ENCODE results near the gene CYP2A6. TPM values are rescaled to one million over a fixed set of nuclear protein-coding genes. Genes with fewer than 3 reads are reported as not detected.

CYP2A6 gene
- total and polyA plus RNA-seq, 2 experiments from 2014 or later: 0.42 TPM; not detected in 1

GRCh38 chr19:40800997-40801377, 49.3 kb downstream of the CYP2A6 start:
- no peak for DNase-seq (ENCODE audit: low read depth in 1 of 2, low spot score in 1 of 2)
- Histone ChIP-seq H3K27ac (peak overlapping the region; percentile 80), H3K4me3 (no peak overlapping the region), H3K9me3 (ENCODE audit: low read depth) (no peaks in the 10 kb centered on the region), H3K4me1 (ENCODE audit: low read depth) (peaks cover 42% of the 10 kb centered on the region), H3K36me3 (peaks cover 8% of the 10 kb centered on the region), H3K27me3 (no peaks in the 10 kb centered on the region)
- TF ChIP-seq CTCF (IDR thresholded peaks at IDR 0.05; ENCODE audit: low read depth, low read length): no peak

GRCh38 chr19:40800339-40800996, 49.8 kb downstream of the CYP2A6 start:
- Histone ChIP-seq H3K36me3 (peaks cover 8% of the 10 kb centered on the region), H3K27ac (peak overlapping the region; percentile 99), H3K4me1 (ENCODE audit: low read depth) (peaks cover 42% of the 10 kb centered on the region), H3K9me3 (ENCODE audit: low read depth) (no peaks in the 10 kb centered on the region), H3K27me3 (no peaks in the 10 kb centered on the region), H3K4me3 (peak overlapping the region; percentile 96)
- DNase-seq (ENCODE audit: low read depth in 1 of 2, low spot score in 1 of 2): no peak
- no peak for TF ChIP-seq CTCF (IDR thresholded peaks at IDR 0.05; ENCODE audit: low read depth, low read length)

- Histone ChIP-seq H3K27me3 (no peaks in the 10 kb centered on the region), H3K4me1 (ENCODE audit: low read depth) (peaks cover 42% of the 10 kb centered on the region), H3K36me3 (peaks cover 8% of the 10 kb centered on the region), H3K4me3 (peak overlapping the region; percentile 96), H3K9me3 (ENCODE audit: low read depth) (no peaks in the 10 kb centered on the region), H3K27ac (peak overlapping the region; percentile 99)
- peak; percentile 46 to 60 for DNase-seq (ENCODE audit: low read depth in 1 of 2, low spot score in 1 of 2)
- no peak for TF ChIP-seq CTCF (IDR thresholded peaks at IDR 0.05; ENCODE audit: low read depth, low read length)
Measured at GRCh38 chr19:40799558-40800338, 50.5 kb downstream of the CYP2A6 start.

GRCh38 chr19:40798683-40799557, 51.3 kb downstream of the CYP2A6 start, which contains the start of gene EGLN2:
TSS of gene EGLN2 (plus strand) at chr19:40799191. CDS start at chr19:40800573, 1,382 bp downstream.
- no peak for TF ChIP-seq CTCF (IDR thresholded peaks at IDR 0.05; ENCODE audit: low read depth, low read length)
- peaks cover 38% of the 10 kb centered on the region for H3K4me1 ChIP-seq (ENCODE audit: low read depth)
- H3K27ac ChIP-seq: peak within 1 kb of the TSS; percentile 99
- peak; percentile 100 for DNase-seq (ENCODE audit: low read depth in 1 of 2, low spot score in 1 of 2)
- peak within 1 kb of the TSS; percentile 96 for H3K4me3 ChIP-seq
- no peaks in the 10 kb centered on the region for H3K27me3 ChIP-seq
- H3K36me3 ChIP-seq: peaks cover 8% of the 10 kb centered on the region
- no peaks in the 10 kb centered on the region for H3K9me3 ChIP-seq (ENCODE audit: low read depth)

- peaks cover 8% of the 10 kb centered on the region for H3K36me3 ChIP-seq
- H3K27me3 ChIP-seq: no peaks in the 10 kb centered on the region
- peak overlapping the region; percentile 90 for H3K27ac ChIP-seq
- peak; percentile 73 to 78 for DNase-seq (ENCODE audit: low read depth in 1 of 2, low spot score in 1 of 2)
- peaks cover 30% of the 10 kb centered on the region for H3K4me1 ChIP-seq (ENCODE audit: low read depth)
- TF ChIP-seq CTCF (IDR thresholded peaks at IDR 0.05; ENCODE audit: low read depth, low read length): peak; percentile 53
- no peaks in the 10 kb centered on the region for H3K9me3 ChIP-seq (ENCODE audit: low read depth)
- H3K4me3 ChIP-seq: peak overlapping the region; percentile 42
Measured at GRCh38 chr19:40797963-40798682, 52.1 kb downstream of the CYP2A6 start.
